ENCODE data around the gene SUPT3H.
A peak's percentile ranks its signal among the peaks of the same experiment; 100 is the strongest.

SUPT3H gene

GRCh38 chr6:44972709-44973108 is 405.0 kb downstream of the SUPT3H start:
- H3K18ac ChIP-seq (ENCODE audit: low read length): no peak overlapping the region
- no peak for DNase-seq
- no peak overlapping the region for H4K8ac ChIP-seq (ENCODE audit: low read depth, low read length)
- no peak overlapping the region for H2BK12ac ChIP-seq (ENCODE audit: low read length)
- no peak overlapping the region for H3K9ac ChIP-seq (ENCODE audit: low read length)
- no peak overlapping the region for H3K4me2 ChIP-seq (ENCODE audit: low read length)
- H4K12ac ChIP-seq (ENCODE audit: low read depth, low read length): no peak overlapping the region
- H3K36me3 ChIP-seq (ENCODE audit: control insufficient read depth in 1 of 2, insufficient read depth in 2 of 2, low read length in 2 of 2): peaks cover 0 to 5% of the 10 kb centered on the region in 2 experiments
- no peak overlapping the region for H4K91ac ChIP-seq (ENCODE audit: low read depth, low read length)
- no peak overlapping the region for H3K27ac ChIP-seq (ENCODE audit: low read depth, low read length)
- H3K4me3 ChIP-seq (ENCODE audit: low read depth, low read length): no peak overlapping the region
- no peaks in the 10 kb centered on the region for H3K27me3 ChIP-seq (ENCODE audit: insufficient read depth, low read length)
- no CpG with 5 or more reads among the region's 3 CpGs for WGBS (ENCODE audit: extremely low coverage, insufficient coverage, insufficient read length)
- H3K23ac ChIP-seq (ENCODE audit: low read length): no peak overlapping the region
- no peak overlapping the region for H2BK120ac ChIP-seq (ENCODE audit: insufficient read depth, low read length, poor library complexity)
- H3K79me1 ChIP-seq (ENCODE audit: low read length): no peaks in the 10 kb centered on the region
- H3K4me1 ChIP-seq (ENCODE audit: control insufficient read depth in 1 of 2, insufficient read depth in 2 of 2, low read length in 2 of 2): no peaks in the 10 kb centered on the region
- H2AK5ac ChIP-seq (ENCODE audit: low read length): no peak overlapping the region
- no peaks in the 10 kb centered on the region for H3K79me2 ChIP-seq (ENCODE audit: control insufficient read depth, insufficient read depth, low read length, poor library complexity)
- H2BK5ac ChIP-seq (ENCODE audit: low read depth, low read length, poor library complexity): no peak overlapping the region
- H3K14ac ChIP-seq (ENCODE audit: low read length): no peak overlapping the region
- peaks cover 7% of the 10 kb centered on the region for H3K9me3 ChIP-seq (ENCODE audit: insufficient read depth, low read depth, low read length)
- H2AFZ ChIP-seq (ENCODE audit: insufficient read depth, low read length, poor library complexity): no peak overlapping the region
- no peak overlapping the region for H3K4ac ChIP-seq (ENCODE audit: low read depth, low read length)

GRCh38 chr6:44969446-44970185 is 408.1 kb downstream of the SUPT3H start:
- Histone ChIP-seq H4K8ac (ENCODE audit: low read depth, low read length) (no peak overlapping the region), H3K27ac (ENCODE audit: low read depth, low read length) (no peak overlapping the region), H2AFZ (ENCODE audit: insufficient read depth, low read length, poor library complexity) (no peak overlapping the region), H3K36me3 (ENCODE audit: control insufficient read depth in 1 of 2, insufficient read depth in 2 of 2, low read length in 2 of 2) (peaks cover 0 to 5% of the 10 kb centered on the region in 2 experiments), H2BK120ac (ENCODE audit: insufficient read depth, low read length, poor library complexity) (no peak overlapping the region), H3K23ac (ENCODE audit: low read length) (no peak overlapping the region), H3K27me3 (ENCODE audit: insufficient read depth, low read length) (no peaks in the 10 kb centered on the region), H3K79me1 (ENCODE audit: low read length) (no peaks in the 10 kb centered on the region), H3K4me3 (ENCODE audit: low read depth, low read length) (no peak overlapping the region), H4K12ac (ENCODE audit: low read depth, low read length) (no peak overlapping the region), H3K4ac (ENCODE audit: low read depth, low read length) (no peak overlapping the region), H2BK12ac (ENCODE audit: low read length) (no peak overlapping the region), H2BK5ac (ENCODE audit: low read depth, low read length, poor library complexity) (no peak overlapping the region), H2AK5ac (ENCODE audit: low read length) (no peak overlapping the region), H3K14ac (ENCODE audit: low read length) (no peak overlapping the region), H3K4me2 (ENCODE audit: low read length) (no peak overlapping the region), H3K9me3 (ENCODE audit: insufficient read depth, low read depth, low read length) (peaks cover 7% of the 10 kb centered on the region), H3K18ac (ENCODE audit: low read length) (no peak overlapping the region), H3K9ac (ENCODE audit: low read length) (no peak overlapping the region), H3K79me2 (ENCODE audit: control insufficient read depth, insufficient read depth, low read length, poor library complexity) (no peaks in the 10 kb centered on the region), H3K4me1 (ENCODE audit: control insufficient read depth in 1 of 2, insufficient read depth in 2 of 2, low read length in 2 of 2) (no peaks in the 10 kb centered on the region), H4K91ac (ENCODE audit: low read depth, low read length) (no peak overlapping the region)
- WGBS (ENCODE audit: extremely low coverage, insufficient coverage, insufficient read length): no CpG with 5 or more reads among the region's 4 CpGs
- DNase-seq: peak in 1 of 2 donors; percentile 14

GRCh38 chr6:44967481-44967880 is 410.3 kb downstream of the SUPT3H start:
- H3K4me1 ChIP-seq (ENCODE audit: control insufficient read depth in 1 of 2, insufficient read depth in 2 of 2, low read length in 2 of 2): no peaks in the 10 kb centered on the region
- H2BK5ac ChIP-seq (ENCODE audit: low read depth, low read length, poor library complexity): no peak overlapping the region
- H3K36me3 ChIP-seq (ENCODE audit: control insufficient read depth in 1 of 2, insufficient read depth in 2 of 2, low read length in 2 of 2): peaks cover 0 to 3% of the 10 kb centered on the region in 2 experiments
- H3K18ac ChIP-seq (ENCODE audit: low read length): no peak overlapping the region
- H2AFZ ChIP-seq (ENCODE audit: insufficient read depth, low read length, poor library complexity): no peak overlapping the region
- no peak overlapping the region for H2AK5ac ChIP-seq (ENCODE audit: low read length)
- no peaks in the 10 kb centered on the region for H3K79me2 ChIP-seq (ENCODE audit: control insufficient read depth, insufficient read depth, low read length, poor library complexity)
- H3K4me2 ChIP-seq (ENCODE audit: low read length): no peak overlapping the region
- no peak overlapping the region for H3K27ac ChIP-seq (ENCODE audit: low read depth, low read length)
- no peak overlapping the region for H4K8ac ChIP-seq (ENCODE audit: low read depth, low read length)
- no peak overlapping the region for H2BK12ac ChIP-seq (ENCODE audit: low read length)
- H3K27me3 ChIP-seq (ENCODE audit: insufficient read depth, low read length): no peaks in the 10 kb centered on the region
- H2BK120ac ChIP-seq (ENCODE audit: insufficient read depth, low read length, poor library complexity): no peak overlapping the region
- whole genome bisulfite sequencing (ENCODE audit: extremely low coverage, insufficient coverage, insufficient read length): no CpG with 5 or more reads among the region's 1 CpG
- H3K4me3 ChIP-seq (ENCODE audit: low read depth, low read length): no peak overlapping the region
- no peak overlapping the region for H4K91ac ChIP-seq (ENCODE audit: low read depth, low read length)
- H3K9ac ChIP-seq (ENCODE audit: low read length): no peak overlapping the region
- no peak overlapping the region for H3K14ac ChIP-seq (ENCODE audit: low read length)
- no peak for DNase-seq
- H3K4ac ChIP-seq (ENCODE audit: low read depth, low read length): no peak overlapping the region
- H3K9me3 ChIP-seq (ENCODE audit: insufficient read depth, low read depth, low read length): peaks cover 3% of the 10 kb centered on the region
- H3K79me1 ChIP-seq (ENCODE audit: low read length): no peaks in the 10 kb centered on the region
- H3K23ac ChIP-seq (ENCODE audit: low read length): no peak overlapping the region
- no peak overlapping the region for H4K12ac ChIP-seq (ENCODE audit: low read depth, low read length)

- H3K4me3 ChIP-seq (ENCODE audit: low read depth, low read length): no peak overlapping the region
- H3K27me3 ChIP-seq (ENCODE audit: insufficient read depth, low read length): no peaks in the 10 kb centered on the region
- no peak overlapping the region for H4K12ac ChIP-seq (ENCODE audit: low read depth, low read length)
- H2BK12ac ChIP-seq (ENCODE audit: low read length): no peak overlapping the region
- no peak overlapping the region for H2AK5ac ChIP-seq (ENCODE audit: low read length)
- H3K4ac ChIP-seq (ENCODE audit: low read depth, low read length): no peak overlapping the region
- H3K4me1 ChIP-seq (ENCODE audit: control insufficient read depth in 1 of 2, insufficient read depth in 2 of 2, low read length in 2 of 2): no peaks in the 10 kb centered on the region
- no peak overlapping the region for H3K4me2 ChIP-seq (ENCODE audit: low read length)
- WGBS (ENCODE audit: extremely low coverage, insufficient coverage, insufficient read length): no CpG with 5 or more reads among the region's 2 CpGs
- H4K8ac ChIP-seq (ENCODE audit: low read depth, low read length): no peak overlapping the region
- no peak overlapping the region for H3K27ac ChIP-seq (ENCODE audit: low read depth, low read length)
- no peak overlapping the region for H2BK120ac ChIP-seq (ENCODE audit: insufficient read depth, low read length, poor library complexity)
- DNase-seq: peak; percentile 17 to 79
- H3K9ac ChIP-seq (ENCODE audit: low read length): no peak overlapping the region
- H3K36me3 ChIP-seq (ENCODE audit: control insufficient read depth in 1 of 2, insufficient read depth in 2 of 2, low read length in 2 of 2): no peaks in the 10 kb centered on the region
- no peaks in the 10 kb centered on the region for H3K79me1 ChIP-seq (ENCODE audit: low read length)
- no peak overlapping the region for H2AFZ ChIP-seq (ENCODE audit: insufficient read depth, low read length, poor library complexity)
- no peak overlapping the region for H4K91ac ChIP-seq (ENCODE audit: low read depth, low read length)
- no peak overlapping the region for H2BK5ac ChIP-seq (ENCODE audit: low read depth, low read length, poor library complexity)
- no peaks in the 10 kb centered on the region for H3K79me2 ChIP-seq (ENCODE audit: control insufficient read depth, insufficient read depth, low read length, poor library complexity)
- H3K23ac ChIP-seq (ENCODE audit: low read length): no peak overlapping the region
- H3K14ac ChIP-seq (ENCODE audit: low read length): no peak overlapping the region
- H3K18ac ChIP-seq (ENCODE audit: low read length): no peak overlapping the region
- no peaks in the 10 kb centered on the region for H3K9me3 ChIP-seq (ENCODE audit: insufficient read depth, low read depth, low read length)
Measured at GRCh38 chr6:44966449-44967092, 411.2 kb downstream of the SUPT3H start.

Data from trophoblast cell (in vitro differentiated cells and primary cell).